ENCODE data around the gene TSPOAP1.

Gene TSPOAP1

DNA sequence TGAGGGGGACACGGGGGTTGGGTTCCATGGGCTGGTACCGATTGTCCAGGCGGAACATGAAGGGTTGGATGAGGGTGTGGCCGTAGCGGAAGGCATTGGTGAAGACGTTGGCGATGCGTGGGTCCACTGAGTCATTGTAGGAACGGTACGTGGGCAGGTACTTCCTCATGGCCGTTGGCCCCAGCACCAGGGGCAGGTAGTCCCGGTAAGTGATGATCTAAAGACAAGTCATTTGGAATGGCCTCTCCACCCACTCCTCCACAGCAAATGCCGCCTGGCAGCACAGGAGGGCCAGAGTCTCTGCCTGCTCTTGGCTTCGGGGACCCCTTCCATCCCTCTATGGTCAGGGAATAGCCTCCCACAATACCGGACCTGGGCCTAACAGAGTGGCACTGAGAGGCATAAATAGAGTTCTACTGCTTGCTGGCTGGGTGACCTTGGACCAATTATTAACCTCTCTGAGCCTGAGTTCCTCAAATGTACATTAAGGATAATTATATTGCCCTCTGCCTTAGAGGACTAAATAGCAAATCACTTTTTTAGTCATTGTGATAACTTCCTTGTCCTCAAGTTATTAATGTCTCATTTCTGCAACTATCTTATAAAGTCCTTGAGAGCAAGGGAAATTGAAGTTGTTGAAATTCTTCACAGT lies 55.0 kb downstream of the TSPOAP1 start:
- no peaks in the 10 kb centered on the region for H3F3A ChIP-seq (ENCODE audit: low read depth)
- H3K4me3 ChIP-seq (ENCODE audit: low read length, poor library complexity, severe bottlenecking), result no peak overlapping the region
- H3K79me2 ChIP-seq (ENCODE audit: insufficient read depth, low read length), result no peaks in the 10 kb centered on the region
- no peaks in the 10 kb centered on the region for H4K20me1 ChIP-seq (ENCODE audit: insufficient read depth, low read length, poor library complexity, severe bottlenecking)
- H3K27me3 ChIP-seq (ENCODE audit: insufficient read depth, low read length, poor library complexity, severe bottlenecking), result no peaks in the 10 kb centered on the region
- no peaks in the 10 kb centered on the region for H3K9me2 ChIP-seq (replicated peaks; ENCODE audit: low read depth, low read length)
- no peaks in the 10 kb centered on the region for H3K4me1 ChIP-seq (ENCODE audit: insufficient read depth, low read length, poor library complexity, severe bottlenecking)
- TF ChIP-seq, protein P1, sequence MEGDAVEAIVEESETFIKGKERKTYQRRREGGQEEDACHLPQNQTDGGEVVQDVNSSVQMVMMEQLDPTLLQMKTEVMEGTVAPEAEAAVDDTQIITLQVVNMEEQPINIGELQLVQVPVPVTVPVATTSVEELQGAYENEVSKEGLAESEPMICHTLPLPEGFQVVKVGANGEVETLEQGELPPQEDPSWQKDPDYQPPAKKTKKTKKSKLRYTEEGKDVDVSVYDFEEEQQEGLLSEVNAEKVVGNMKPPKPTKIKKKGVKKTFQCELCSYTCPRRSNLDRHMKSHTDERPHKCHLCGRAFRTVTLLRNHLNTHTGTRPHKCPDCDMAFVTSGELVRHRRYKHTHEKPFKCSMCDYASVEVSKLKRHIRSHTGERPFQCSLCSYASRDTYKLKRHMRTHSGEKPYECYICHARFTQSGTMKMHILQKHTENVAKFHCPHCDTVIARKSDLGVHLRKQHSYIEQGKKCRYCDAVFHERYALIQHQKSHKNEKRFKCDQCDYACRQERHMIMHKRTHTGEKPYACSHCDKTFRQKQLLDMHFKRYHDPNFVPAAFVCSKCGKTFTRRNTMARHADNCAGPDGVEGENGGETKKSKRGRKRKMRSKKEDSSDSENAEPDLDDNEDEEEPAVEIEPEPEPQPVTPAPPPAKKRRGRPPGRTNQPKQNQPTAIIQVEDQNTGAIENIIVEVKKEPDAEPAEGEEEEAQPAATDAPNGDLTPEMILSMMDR (conservative IDR thresholded peaks at IDR 0.05; ENCODE audit: low read length), result no peak
- H3K36me3 ChIP-seq (ENCODE audit: insufficient read depth, low read length), result no peaks in the 10 kb centered on the region
- H2AFZ ChIP-seq (ENCODE audit: low read length), result no peak overlapping the region
- no peaks in the 10 kb centered on the region for H3K9me3 ChIP-seq (ENCODE audit: insufficient read depth, low read depth, low read length)
- no peak overlapping the region for H3K4me2 ChIP-seq (ENCODE audit: low read depth, low read length, poor library complexity, severe bottlenecking)
- H3K9ac ChIP-seq (ENCODE audit: low read depth, low read length, poor library complexity, severe bottlenecking), result no peak overlapping the region

DNA sequence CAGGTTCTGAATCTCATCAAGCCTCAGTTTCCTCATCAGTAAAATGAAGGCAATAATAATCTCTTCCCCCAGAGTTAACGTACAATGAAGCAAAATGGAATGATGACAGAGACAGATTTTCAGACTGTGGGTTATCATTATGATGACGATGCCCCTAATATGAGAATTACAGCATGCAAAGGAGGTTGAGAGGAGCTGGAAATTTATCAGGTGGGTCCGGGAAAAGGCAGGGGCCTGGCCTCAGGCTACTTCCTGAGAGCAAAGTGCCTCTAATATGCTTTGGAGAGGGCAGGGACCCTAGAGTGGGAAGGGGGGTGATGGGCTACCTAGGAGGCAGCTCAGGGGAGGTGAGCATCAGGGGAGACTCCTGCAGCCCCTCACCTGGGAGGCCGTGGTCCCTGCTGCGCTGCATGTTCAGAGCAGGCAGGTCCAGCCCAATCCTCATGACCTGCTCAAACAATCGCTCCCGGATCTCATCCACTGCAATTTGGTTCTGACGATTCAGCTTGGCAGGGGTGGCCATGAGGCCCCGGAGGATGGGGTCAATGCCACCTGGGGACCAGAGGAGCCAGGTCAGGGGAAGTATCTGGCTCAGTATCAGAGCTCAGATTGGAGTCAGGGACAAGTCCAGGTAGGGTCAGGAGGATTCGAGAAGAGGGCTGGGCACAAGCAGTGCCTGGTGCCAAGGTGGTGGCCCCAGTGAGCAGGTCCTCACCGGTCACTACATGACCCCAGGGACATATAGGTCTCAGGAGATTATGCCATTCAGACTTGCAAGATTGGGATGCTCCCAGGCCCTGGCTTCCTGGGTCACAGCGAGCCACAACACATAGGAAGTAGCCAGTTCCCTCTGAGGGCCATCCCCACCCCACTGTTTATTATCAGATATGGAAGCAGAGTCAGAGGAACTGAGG lies 56.0 kb downstream of the TSPOAP1 start:
- Histone ChIP-seq H3K79me2 (ENCODE audit: insufficient read depth, low read length) (no peaks in the 10 kb centered on the region), H3K9me2 (replicated peaks; ENCODE audit: low read depth, low read length) (no peaks in the 10 kb centered on the region), H3K4me2 (ENCODE audit: low read depth, low read length, poor library complexity, severe bottlenecking) (no peak overlapping the region), H4K20me1 (ENCODE audit: insufficient read depth, low read length, poor library complexity, severe bottlenecking) (no peaks in the 10 kb centered on the region), H3K9ac (ENCODE audit: low read depth, low read length, poor library complexity, severe bottlenecking) (no peak overlapping the region), H3K4me1 (ENCODE audit: insufficient read depth, low read length, poor library complexity, severe bottlenecking) (no peaks in the 10 kb centered on the region), H3K9me3 (ENCODE audit: insufficient read depth, low read depth, low read length) (no peaks in the 10 kb centered on the region), H3K27me3 (ENCODE audit: insufficient read depth, low read length, poor library complexity, severe bottlenecking) (no peaks in the 10 kb centered on the region), H3F3A (ENCODE audit: low read depth) (no peaks in the 10 kb centered on the region), H3K4me3 (ENCODE audit: low read length, poor library complexity, severe bottlenecking) (no peak overlapping the region), H2AFZ (ENCODE audit: low read length) (no peak overlapping the region), H3K36me3 (ENCODE audit: insufficient read depth, low read length) (no peaks in the 10 kb centered on the region)
- TF ChIP-seq, protein P1 (conservative IDR thresholded peaks at IDR 0.05; ENCODE audit: low read length), result no peak
- no peak for TF ChIP-seq EZH2phosphoT487 (IDR thresholded peaks at IDR 0.05; ENCODE audit: borderline replicate concordance)

GRCh38 chr17:58271216-58271931 lies 57.2 kb downstream of the TSPOAP1 start:
- Histone ChIP-seq H3K27me3 (ENCODE audit: insufficient read depth, low read length, poor library complexity, severe bottlenecking) (no peaks in the 10 kb centered on the region), H4K20me1 (ENCODE audit: insufficient read depth, low read length, poor library complexity, severe bottlenecking) (no peaks in the 10 kb centered on the region), H3K36me3 (ENCODE audit: insufficient read depth, low read length) (no peaks in the 10 kb centered on the region), H3K4me2 (ENCODE audit: low read depth, low read length, poor library complexity, severe bottlenecking) (no peak overlapping the region), H3K4me3 (ENCODE audit: low read length, poor library complexity, severe bottlenecking) (no peak overlapping the region), H2AFZ (ENCODE audit: low read length) (no peak overlapping the region), H3F3A (ENCODE audit: low read depth) (no peaks in the 10 kb centered on the region), H3K9me2 (replicated peaks; ENCODE audit: low read depth, low read length) (no peaks in the 10 kb centered on the region), H3K9ac (ENCODE audit: low read depth, low read length, poor library complexity, severe bottlenecking) (no peak overlapping the region), H3K79me2 (ENCODE audit: insufficient read depth, low read length) (no peaks in the 10 kb centered on the region), H3K4me1 (ENCODE audit: insufficient read depth, low read length, poor library complexity, severe bottlenecking) (no peaks in the 10 kb centered on the region), H3K9me3 (ENCODE audit: insufficient read depth, low read depth, low read length) (no peaks in the 10 kb centered on the region)
- TF ChIP-seq EZH2phosphoT487 (IDR thresholded peaks at IDR 0.05; ENCODE audit: borderline replicate concordance), result no peak
- TF ChIP-seq, protein P1 (conservative IDR thresholded peaks at IDR 0.05; ENCODE audit: low read length), result no peak
